ENCODE results near the gene UBAC2. TPM values are rescaled to one million over a fixed set of nuclear protein-coding genes. Genes with fewer than 3 reads are reported as not detected.
A peak's percentile ranks its signal among the peaks of the same experiment; 100 is the strongest.

The UBAC2 gene
- polyA plus RNA-seq, 12 donors = 55.0 to 125 (median 89.2) TPM; not detected in 1

- DNase-seq = no peak
These were observed 64.6 kb downstream of the UBAC2 start for GRCh38 chr13:99265162-99265800.

GRCh38 chr13:99265821-99266426 lies 65.3 kb downstream of the UBAC2 start:
- DNase-seq = peak; percentile 43

- DNase-seq = no peak
These were observed 66.2 kb downstream of the UBAC2 start for GRCh38 chr13:99266827-99267226.

- DNase-seq = no peak
These were observed 67.3 kb downstream of the UBAC2 start for GRCh38 chr13:99267927-99268326.

- no peak for DNase-seq
These were observed 68.2 kb downstream of the UBAC2 start for GRCh38 chr13:99268822-99269221.

GRCh38 chr13:99269627-99270241 lies 69.1 kb downstream of the UBAC2 start:
- DNase-seq = peak; percentile 49

- DNase-seq = no peak
These were observed 69.9 kb downstream of the UBAC2 start for GRCh38 chr13:99270518-99270917.

GRCh38 chr13:99271249-99271648 lies 70.6 kb downstream of the UBAC2 start:
- no peak for DNase-seq

- DNase-seq = no peak
These were observed 71.8 kb downstream of the UBAC2 start for GRCh38 chr13:99272481-99272880.

- DNase-seq = no peak
These were observed 72.5 kb downstream of the UBAC2 start for GRCh38 chr13:99273128-99273527.

GRCh38 chr13:99275093-99275469 lies 74.4 kb downstream of the UBAC2 start:
- DNase-seq = no peak

- no peak for DNase-seq
These were observed 76.1 kb downstream of the UBAC2 start for GRCh38 chr13:99276706-99277105.

GRCh38 chr13:99277629-99278028 lies 77.0 kb downstream of the UBAC2 start:
- DNase-seq = no peak

- DNase-seq = no peak
These were observed 77.5 kb downstream of the UBAC2 start for GRCh38 chr13:99278200-99278599.

GRCh38 chr13:99278843-99279242 lies 78.2 kb downstream of the UBAC2 start:
- no peak for DNase-seq

- DNase-seq = no peak
These were observed 79.0 kb downstream of the UBAC2 start for GRCh38 chr13:99279637-99280036.

- no peak for DNase-seq
These were observed 79.5 kb downstream of the UBAC2 start for GRCh38 chr13:99280166-99280565.

GRCh38 chr13:99281811-99282263 lies 81.2 kb downstream of the UBAC2 start:
- no peak for DNase-seq

- DNase-seq = peak; percentile 33
These were observed 81.9 kb downstream of the UBAC2 start for GRCh38 chr13:99282264-99283231.

GRCh38 chr13:99285432-99286182 lies 85.0 kb downstream of the UBAC2 start:
- DNase-seq = no peak

- DNase-seq = no peak
These were observed 86.9 kb downstream of the UBAC2 start for GRCh38 chr13:99287551-99287950.
